Measurements from ENCODE around the gene ADPRS.

DNA sequence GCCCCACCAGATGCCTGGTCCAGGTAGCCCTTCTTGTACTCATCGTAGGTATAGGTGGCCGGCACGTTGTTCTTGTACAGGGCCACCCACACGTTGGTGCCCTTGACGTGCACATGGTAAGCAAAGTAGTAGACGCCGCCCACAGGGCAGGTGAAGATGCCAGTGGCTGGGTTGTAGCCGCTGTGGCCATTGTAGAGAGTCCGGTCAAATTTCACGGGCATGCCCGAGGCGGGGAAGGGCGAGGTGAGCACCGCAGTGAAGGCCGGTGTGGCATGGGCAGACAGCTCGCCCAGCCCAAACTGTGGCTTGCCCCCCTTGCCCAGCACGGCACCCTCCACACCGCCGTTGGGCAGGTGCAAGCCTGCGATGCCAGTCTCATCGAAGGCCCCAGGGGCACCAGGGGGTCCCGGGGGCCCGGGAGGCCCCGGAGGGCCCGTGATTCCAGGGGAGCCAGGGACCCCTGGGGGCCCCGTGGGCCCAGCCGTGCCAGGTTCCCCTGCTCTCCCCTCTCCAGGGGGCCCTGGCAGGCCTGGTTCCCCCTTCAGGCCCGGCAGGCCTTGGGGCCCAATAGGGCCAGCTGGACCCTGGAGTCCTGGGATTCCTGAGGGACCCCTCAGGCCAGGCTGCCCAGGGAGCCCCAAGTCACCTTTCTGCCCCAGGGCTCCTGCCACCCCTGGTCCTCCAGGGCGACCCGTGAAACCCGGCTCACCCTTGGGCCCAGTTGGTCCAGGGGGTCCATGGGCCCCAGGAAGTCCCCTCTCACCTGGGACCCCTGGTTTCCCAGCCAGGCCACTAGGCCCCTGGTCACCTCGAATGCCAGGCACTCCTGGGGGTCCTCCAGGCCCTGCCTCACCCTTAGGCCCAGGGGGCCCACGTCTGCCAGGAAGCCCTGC, 9.2 kb downstream of the ADPRS start:
- TF ChIP-seq POLR2A (IDR thresholded peaks at IDR 0.05) = no peak
- TF ChIP-seq, protein P1, sequence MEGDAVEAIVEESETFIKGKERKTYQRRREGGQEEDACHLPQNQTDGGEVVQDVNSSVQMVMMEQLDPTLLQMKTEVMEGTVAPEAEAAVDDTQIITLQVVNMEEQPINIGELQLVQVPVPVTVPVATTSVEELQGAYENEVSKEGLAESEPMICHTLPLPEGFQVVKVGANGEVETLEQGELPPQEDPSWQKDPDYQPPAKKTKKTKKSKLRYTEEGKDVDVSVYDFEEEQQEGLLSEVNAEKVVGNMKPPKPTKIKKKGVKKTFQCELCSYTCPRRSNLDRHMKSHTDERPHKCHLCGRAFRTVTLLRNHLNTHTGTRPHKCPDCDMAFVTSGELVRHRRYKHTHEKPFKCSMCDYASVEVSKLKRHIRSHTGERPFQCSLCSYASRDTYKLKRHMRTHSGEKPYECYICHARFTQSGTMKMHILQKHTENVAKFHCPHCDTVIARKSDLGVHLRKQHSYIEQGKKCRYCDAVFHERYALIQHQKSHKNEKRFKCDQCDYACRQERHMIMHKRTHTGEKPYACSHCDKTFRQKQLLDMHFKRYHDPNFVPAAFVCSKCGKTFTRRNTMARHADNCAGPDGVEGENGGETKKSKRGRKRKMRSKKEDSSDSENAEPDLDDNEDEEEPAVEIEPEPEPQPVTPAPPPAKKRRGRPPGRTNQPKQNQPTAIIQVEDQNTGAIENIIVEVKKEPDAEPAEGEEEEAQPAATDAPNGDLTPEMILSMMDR (IDR thresholded peaks at IDR 0.05) = no peak

All from lower leg skin (tissue), 3 donors.